BE2C (cell line): ENCODE measurements around the gene DDN.

Source experiments
- DNase-seq: peaks from one replicate; pipeline ENCODE4 v3.0.0-alpha.2; 2020
- H3K27me3 ChIP-seq: fragments of 250-450 bp; sonication (Bioruptor Pico); 2 replicates; pipeline ENCODE4 v1.5.1; 2020; ENCODE audit warnings: mild to moderate bottlenecking
- H3K36me3 ChIP-seq: fragments of 250-450 bp; sonication (Bioruptor Pico); 2 replicates; pipeline ENCODE4 v1.5.1; 2020; ENCODE audit warnings: mild to moderate bottlenecking
- H3K4me1 ChIP-seq: fragments of 250-450 bp; sonication (Bioruptor Pico); 2 replicates; pipeline ENCODE4 v1.5.1; 2020
- H3K4me3 ChIP-seq: 2 replicates; pipeline ENCODE4 v1.5.1; 2011; ENCODE audit warnings: low read depth, low read length
- H3K9me3 ChIP-seq: fragments of 250-450 bp; sonication (Bioruptor Pico); 2 replicates; pipeline ENCODE4 v1.5.1; 2020
- CTCF ChIP-seq: IDR thresholded peaks from 2 replicates; pipeline ENCODE4 v1.5.1; 2012; ENCODE audit warnings: mild to moderate bottlenecking, low read depth, low read length

DDN gene

DNA sequence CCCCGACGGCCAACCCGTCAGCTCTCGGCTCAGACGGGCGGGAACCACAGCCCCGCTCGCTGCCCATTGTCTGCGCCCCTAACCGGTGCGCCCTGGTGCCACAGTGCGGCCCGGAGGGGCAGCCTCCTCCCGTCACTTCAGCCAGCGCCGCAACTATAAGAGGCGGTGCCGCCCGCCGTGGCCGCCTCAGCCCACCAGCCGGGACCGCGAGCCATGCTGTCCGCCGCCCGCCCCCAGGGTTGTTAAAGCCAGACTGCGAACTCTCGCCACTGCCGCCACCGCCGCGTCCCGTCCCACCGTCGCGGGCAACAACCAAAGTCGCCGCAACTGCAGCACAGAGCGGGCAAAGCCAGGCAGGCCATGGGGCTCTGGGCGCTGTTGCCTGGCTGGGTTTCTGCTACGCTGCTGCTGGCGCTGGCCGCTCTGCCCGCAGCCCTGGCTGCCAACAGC is 20.9 kb downstream of the DDN start, which contains the start of gene WNT1:
Gene WNT1 (plus strand): TSS at position 32 of the 450 bp plus-strand sequence. CDS start 329 bp downstream, at position 361.
- peaks cover 2% of the 10 kb centered on the region; the same call in 1 of the 2 replicates for H3K4me1 ChIP-seq
- H3K4me3 ChIP-seq, result no peak within 1 kb of the TSS
- no peak for TF ChIP-seq CTCF
- peaks cover 76% of the 10 kb centered on the region for H3K27me3 ChIP-seq
- H3K36me3 ChIP-seq, result no peaks in the 10 kb centered on the region
- no peaks in the 10 kb centered on the region for H3K9me3 ChIP-seq
- peak; percentile 24 for DNase-seq

GRCh38 chr12:48977290-48978281 is 21.6 kb downstream of the DDN start:
- Histone ChIP-seq H3K27me3 (peaks cover 79% of the 10 kb centered on the region), H3K9me3 (no peaks in the 10 kb centered on the region), H3K36me3 (no peaks in the 10 kb centered on the region), H3K4me1 (peaks cover 2% of the 10 kb centered on the region; the same call in 1 of the 2 replicates), H3K4me3 (no peak overlapping the region)
- DNase-seq, result peak; percentile 83
- TF ChIP-seq CTCF, result peak; percentile 69

- DNase-seq, result peak; percentile 74
- H3K4me1 ChIP-seq, result peaks cover 2% of the 10 kb centered on the region; the same call in 1 of the 2 replicates
- TF ChIP-seq CTCF, result peak; percentile 53
- H3K36me3 ChIP-seq, result no peaks in the 10 kb centered on the region
- H3K27me3 ChIP-seq, result peaks cover 77% of the 10 kb centered on the region
- no peaks in the 10 kb centered on the region for H3K9me3 ChIP-seq
- H3K4me3 ChIP-seq, result no peak overlapping the region
These were observed 25.1 kb downstream of the DDN start for GRCh38 chr12:48973941-48974673.

DNA sequence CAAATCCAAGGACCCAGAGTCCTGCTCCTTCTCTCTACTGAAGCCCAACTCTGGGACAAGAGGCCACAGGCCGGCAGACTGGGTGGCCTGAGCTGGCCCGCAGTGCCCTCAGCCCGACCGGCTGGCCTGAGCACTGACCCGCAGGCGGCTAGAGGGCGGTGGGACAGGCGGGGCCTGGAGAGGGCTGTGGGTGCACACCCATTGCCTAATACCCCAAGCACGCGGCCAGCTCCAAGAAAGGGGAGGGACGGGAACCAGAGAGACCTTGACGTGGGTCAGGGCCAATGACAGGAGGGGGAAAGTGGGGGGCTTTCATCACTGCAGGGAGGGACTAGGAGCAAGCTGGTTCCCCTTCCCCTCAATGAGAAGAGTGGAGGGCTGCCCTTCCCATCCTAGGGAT is 25.6 kb downstream of the DDN start:
- peaks cover under 1% of the 10 kb centered on the region; the same call in 1 of the 2 replicates for H3K4me1 ChIP-seq
- H3K4me3 ChIP-seq, result no peak overlapping the region
- no peak for TF ChIP-seq CTCF
- DNase-seq, result no peak
- no peaks in the 10 kb centered on the region for H3K36me3 ChIP-seq
- no peaks in the 10 kb centered on the region for H3K9me3 ChIP-seq
- peaks cover 74% of the 10 kb centered on the region for H3K27me3 ChIP-seq

DNA sequence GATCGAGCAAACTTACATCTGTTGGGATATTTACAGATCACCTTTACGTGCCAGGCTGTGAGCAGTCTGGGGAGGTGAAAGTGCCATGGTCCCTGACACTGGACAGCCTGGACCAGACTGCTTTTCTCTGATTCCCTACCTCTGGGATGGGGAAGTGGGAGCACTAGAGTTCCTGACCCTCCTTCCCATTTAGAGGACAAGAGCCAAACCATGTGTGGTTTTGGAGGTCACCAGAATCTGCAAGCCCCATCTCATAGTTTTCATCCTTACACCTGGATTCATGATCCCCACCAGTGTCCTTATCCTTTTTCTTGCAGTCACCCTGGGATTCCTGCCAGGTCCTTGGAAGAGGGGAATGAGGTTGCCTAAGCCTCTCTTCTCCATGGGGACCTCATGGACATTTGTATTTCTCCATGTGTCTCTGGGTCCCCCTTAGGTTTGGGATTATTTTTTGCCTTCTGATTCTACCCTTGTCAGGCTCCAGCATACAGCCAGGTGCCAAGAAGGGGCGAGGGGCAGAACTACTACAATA is 26.2 kb downstream of the DDN start:
- H3K27me3 ChIP-seq, result peaks cover 68% of the 10 kb centered on the region
- no peak for DNase-seq
- TF ChIP-seq CTCF, result no peak
- H3K4me3 ChIP-seq, result no peak overlapping the region
- no peaks in the 10 kb centered on the region for H3K36me3 ChIP-seq
- H3K9me3 ChIP-seq, result no peaks in the 10 kb centered on the region
- H3K4me1 ChIP-seq, result no peaks in the 10 kb centered on the region
